Measurements from ENCODE around the gene ZFTA. TPM values are rescaled to one million over a fixed set of nuclear protein-coding genes. Genes with fewer than 3 reads are reported as not detected.

ZFTA gene
- total and polyA plus RNA-seq, 2 donors (not counting 3 experiments of a cell fraction or from before 2014, with no cell fraction given): 9.9 to 25.2 TPM

GRCh38 chr11:63802637-63803414 is 34.3 kb upstream of the ZFTA start:
- H3K27ac ChIP-seq (ENCODE audit: insufficient read depth, low read depth, low read length): no peak overlapping the region
- H3K79me2 ChIP-seq (ENCODE audit: control insufficient read depth, insufficient read depth, low read length): no peaks in the 10 kb centered on the region
- H4K20me1 ChIP-seq (replicated peaks; ENCODE audit: control insufficient read depth, extremely low read depth, insufficient read depth, low read length): no peaks in the 10 kb centered on the region
- intact Hi-C loops (cut with micrococcal nuclease): no loop called here
- no peaks in the 10 kb centered on the region for H3K9me3 ChIP-seq (replicated peaks; ENCODE audit: control insufficient read depth, insufficient read depth, low read length)
- no peaks in the 10 kb centered on the region for H3K9me1 ChIP-seq (replicated peaks; ENCODE audit: control insufficient read depth, extremely low read depth, insufficient read depth, low read length)
- DNase-seq (ENCODE audit: low read depth, low spot score): no peak
- POLR2A ChIA-PET: no interaction called here
- H3K27me3 ChIP-seq (ENCODE audit: control insufficient read depth in 2 of 2, insufficient read depth in 2 of 2, low read length in 2 of 2): no peaks in the 10 kb centered on the region
- H3K4me1 ChIP-seq (ENCODE audit: control insufficient read depth, extremely low read depth, insufficient read depth, low read length): peaks cover 4% of the 10 kb centered on the region
- no peaks in the 10 kb centered on the region for H3K36me3 ChIP-seq (ENCODE audit: control insufficient read depth in 2 of 2, extremely low read depth in 1 of 2, insufficient read depth in 2 of 2, low read length in 2 of 2)
- BruUV-seq (replicated peaks): no TSS peak
- FAIRE-seq: no peak
- H3K9ac ChIP-seq (replicated peaks; ENCODE audit: extremely low read depth, insufficient read depth, low read length): no peak overlapping the region
- CTCF ChIA-PET: interaction anchor here (0.7 to 1.6 kb wide), 4 partner anchors 12 to 75 kb away, joined by 3 read pairs; no protein-coding TSS in a partner anchor
- no peak overlapping the region for H3K4me3 ChIP-seq (replicated peaks in 1 of 3; ENCODE audit: insufficient read depth in 1 of 3, low read depth in 1 of 3, low read length in 3 of 3)
- dilution Hi-C loops (cut with MboI; ENCODE audit: extremely low pct_ligation_motif_present, low sequenced_read_pairs): no loop called here
- TF ChIP-seq POLR2A (IDR thresholded peaks at IDR 0.05; ENCODE audit: low read depth, low read length) (no peak), CTCF (IDR thresholded peaks at IDR 0.05; ENCODE audit: extremely low read depth in 1 of 2, insufficient read depth in 1 of 2, low read depth in 1 of 2, low read length in 2 of 2) (no peak), POLR2AphosphoS5 (IDR thresholded peaks at IDR 0.05; ENCODE audit: insufficient read depth, low read depth, low read length) (no peak), GATA2 (IDR thresholded peaks at IDR 0.05; ENCODE audit: insufficient read depth, insufficient read length, low read depth, low read length) (no peak), FOS (IDR thresholded peaks at IDR 0.05; ENCODE audit: borderline replicate concordance, insufficient read depth, low read length) (no peak), MAX (IDR thresholded peaks at IDR 0.05; ENCODE audit: insufficient read depth, insufficient read length) (no peak), MYC (IDR thresholded peaks at IDR 0.05; ENCODE audit: low read depth, low read length) (no peak), JUN (IDR thresholded peaks at IDR 0.05; ENCODE audit: borderline replicate concordance, insufficient read depth, insufficient read length, low read depth) (no peak), EZH2 (IDR thresholded peaks at IDR 0.05; ENCODE audit: borderline replicate concordance, low read depth, low read length, severe bottlenecking) (no peak)
- H2AFZ ChIP-seq (ENCODE audit: low read depth, low read length): no peak overlapping the region
- H3K4me2 ChIP-seq (ENCODE audit: insufficient read depth, low read length): no peak overlapping the region
